Superior temporal gyrus (tissue), 1 donor: ENCODE data around the gene USP20.

Experiments
- DNase-seq: peaks from one replicate; pipeline ENCODE4 v3.0.0-alpha.2; 2016; ENCODE audit errors: extremely low spot score

Gene USP20

DNA sequence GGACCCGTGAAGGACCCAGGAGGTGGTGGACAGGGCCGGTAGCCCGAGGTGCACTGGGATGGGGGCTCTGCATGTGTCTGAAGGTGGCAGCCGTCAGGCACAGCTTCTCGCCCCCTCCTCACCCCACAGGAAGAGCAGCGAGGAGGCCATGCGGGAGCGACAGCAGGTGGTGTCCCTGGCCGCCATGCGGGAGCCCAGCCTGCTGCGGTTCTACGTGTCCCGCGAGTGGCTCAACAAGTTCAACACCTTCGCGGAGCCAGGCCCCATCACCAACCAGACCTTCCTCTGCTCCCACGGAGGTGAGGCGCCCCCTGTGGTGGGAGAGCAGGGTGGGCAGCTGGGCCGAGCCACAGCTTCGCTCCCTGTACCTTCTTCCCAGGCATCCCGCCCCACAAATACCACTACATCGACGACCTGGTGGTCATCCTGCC, 39.9 kb downstream of the USP20 start:
- DNase-seq = no peak

DNA sequence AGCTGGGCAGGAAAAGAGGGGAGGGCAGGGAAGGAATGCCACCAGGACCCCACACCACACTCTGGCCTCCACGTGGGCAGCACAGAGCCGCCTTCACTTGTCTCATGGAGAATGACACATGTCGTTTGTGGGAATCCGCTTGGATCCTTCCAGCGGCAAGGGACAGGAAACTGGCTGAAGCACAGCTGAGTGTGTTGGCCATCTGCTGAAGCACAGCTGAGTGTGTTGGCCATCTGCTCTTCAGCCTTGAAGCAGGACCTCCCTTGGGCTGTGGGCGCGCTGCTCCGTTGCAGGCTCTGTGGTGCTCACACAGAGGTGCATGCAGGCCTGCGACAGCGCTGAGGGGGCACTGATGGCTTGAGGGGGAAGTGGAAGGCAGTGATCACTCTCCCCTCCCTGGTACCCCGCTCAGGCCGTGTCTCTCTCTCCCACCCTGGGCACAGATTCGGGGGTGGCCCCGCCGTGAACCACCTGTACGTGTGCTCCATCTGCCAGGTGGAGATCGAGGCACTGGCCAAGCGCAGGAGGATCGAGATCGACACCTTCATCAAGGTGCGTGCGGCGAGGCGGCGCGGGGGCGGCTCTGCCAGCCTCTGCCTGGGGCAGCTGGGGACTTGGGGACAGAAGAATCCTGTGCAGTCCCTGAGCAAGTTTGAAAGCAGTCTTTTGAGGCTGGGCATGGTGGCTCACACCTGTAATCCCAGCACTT, 40.6 kb downstream of the USP20 start:
- no peak for DNase-seq

DNA sequence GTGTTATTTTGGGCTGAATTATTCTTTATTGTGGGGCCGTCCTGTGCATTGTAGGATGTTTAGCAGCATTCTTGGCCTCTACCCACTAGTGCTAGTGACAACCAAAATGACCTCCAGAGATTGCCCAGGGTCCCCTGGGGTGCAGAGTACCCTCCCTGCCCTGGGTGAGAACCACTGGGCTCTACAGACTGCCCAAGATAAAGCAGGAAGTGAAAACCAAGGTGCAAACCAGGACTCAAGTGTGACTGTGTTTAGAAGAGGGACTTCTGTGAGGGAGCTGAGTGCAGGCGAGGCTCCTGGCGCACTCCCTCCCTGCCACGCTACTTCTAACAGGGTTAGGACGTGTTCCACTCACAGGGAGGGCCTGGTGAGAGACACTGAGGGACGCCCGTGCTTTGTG, 41.6 kb downstream of the USP20 start:
- DNase-seq = no peak

DNA sequence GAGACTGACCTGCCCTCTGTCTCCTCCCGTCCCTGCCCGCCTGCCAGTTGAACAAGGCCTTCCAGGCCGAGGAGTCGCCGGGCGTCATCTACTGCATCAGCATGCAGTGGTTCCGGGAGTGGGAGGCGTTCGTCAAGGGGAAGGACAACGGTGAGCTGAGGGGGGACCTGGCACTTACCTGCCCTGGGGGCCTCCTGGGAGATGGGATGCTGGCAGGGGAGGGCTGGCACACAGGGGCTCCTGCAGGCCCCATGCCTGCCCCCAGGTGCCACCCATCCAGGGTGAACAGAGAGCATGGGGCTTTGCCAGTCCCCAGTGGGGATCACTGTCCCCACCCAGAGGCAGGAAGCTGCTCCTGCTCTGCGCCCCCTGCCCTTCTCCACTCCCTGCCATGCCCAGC, 43.0 kb downstream of the USP20 start:
- no peak for DNase-seq

DNA sequence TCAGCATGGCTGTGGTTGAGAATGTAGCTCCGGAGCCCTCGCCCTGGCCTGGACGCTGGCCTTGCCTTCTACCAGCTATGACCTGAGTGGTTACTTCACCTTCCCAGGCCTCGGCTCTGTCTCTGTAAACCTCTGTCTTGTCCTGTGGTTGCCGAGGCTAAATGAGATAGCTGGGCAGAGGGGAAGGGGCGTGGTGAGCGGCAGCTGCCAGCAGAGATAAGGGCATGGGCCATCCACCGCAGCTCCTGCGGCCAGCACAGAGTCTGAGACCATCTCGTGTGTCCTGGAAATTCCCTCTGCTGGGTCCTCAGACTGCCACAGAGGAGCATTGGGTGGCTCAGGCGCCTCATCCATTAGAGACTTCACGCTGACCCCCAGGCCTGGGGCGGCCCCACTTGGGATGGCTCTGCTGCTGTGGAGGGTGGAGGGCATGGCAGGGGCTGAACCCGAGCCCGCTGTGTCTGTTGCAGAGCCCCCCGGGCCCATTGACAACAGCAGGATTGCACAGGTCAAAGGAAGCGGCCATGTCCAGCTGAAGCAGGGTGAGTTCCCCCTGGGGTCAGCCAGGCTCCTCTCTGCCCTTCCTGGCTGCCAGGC, 43.9 kb downstream of the USP20 start:
- no peak for DNase-seq

DNA sequence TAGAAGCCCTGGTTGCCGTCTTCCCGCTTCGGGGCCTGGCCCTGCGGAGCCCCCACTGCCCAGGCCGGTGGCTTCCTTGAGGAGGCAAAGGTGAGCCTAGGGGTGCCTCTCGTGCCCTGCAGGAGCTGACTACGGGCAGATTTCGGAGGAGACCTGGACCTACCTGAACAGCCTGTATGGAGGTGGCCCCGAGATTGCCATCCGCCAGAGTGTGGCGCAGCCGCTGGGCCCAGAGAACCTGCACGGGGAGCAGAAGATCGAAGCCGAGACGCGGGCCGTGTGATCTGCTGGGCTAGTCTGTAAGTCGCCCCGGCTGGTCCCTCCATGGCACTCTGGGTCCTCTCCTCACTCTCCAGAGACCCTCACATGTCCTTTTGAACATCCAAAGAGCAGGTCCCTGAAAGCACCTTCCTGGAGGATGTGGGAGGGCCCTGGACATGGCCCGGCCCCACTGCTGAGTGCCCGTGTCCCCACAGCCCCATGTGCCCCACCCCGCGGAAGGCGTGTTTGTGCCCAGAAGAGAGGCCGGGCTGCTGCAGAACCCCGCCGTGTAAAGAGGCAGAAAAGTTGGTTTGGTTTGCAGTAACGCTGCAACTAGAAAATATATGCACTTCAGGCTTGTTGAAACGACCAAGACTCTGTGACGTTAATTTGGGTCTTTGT, 44.9 kb downstream of the USP20 start:
- no peak for DNase-seq

DNA sequence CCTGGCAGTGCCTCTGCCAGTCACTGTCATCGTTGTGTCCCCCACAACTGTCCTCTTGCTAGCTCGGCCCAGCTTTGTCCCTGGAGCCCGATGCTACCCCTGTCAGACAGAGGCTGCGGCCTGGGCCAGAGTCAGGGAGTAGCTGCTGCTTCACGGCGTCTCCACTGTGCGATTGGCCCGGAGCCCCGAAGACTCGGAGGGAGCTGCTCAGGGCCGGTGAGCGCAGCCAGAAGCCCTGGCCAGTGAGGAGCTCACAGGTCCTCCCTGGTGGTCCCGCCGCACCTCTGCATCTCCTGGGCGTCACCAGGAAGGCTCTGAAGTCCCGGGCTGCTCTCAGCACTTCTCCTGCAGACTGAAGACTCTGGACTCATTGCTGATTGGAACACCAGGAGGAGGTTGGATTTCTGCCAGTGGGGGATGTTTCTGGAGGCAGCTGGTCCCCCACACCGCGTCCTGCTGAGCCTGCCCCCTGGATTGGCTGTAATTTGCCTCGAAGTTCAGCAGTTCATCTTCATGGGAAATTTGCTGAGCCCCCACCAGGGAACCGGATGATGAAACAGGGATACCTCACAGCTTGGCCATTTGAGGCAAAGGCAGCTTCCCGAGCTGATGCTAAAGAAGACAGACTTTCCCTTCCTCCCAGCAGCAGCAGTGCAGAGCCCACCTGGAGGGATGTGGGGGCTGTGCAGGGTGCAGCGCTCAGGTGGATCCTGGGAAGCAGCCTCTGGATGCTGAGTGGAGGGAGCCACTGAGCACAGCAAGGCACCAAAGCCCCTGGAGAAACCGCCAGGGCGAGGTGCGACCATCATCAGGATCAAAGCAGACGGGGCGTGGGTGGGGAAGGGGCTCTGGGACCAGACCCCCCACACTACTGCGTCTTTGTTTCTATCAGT, 45.6 kb downstream of the USP20 start:
- no peak for DNase-seq

DNA sequence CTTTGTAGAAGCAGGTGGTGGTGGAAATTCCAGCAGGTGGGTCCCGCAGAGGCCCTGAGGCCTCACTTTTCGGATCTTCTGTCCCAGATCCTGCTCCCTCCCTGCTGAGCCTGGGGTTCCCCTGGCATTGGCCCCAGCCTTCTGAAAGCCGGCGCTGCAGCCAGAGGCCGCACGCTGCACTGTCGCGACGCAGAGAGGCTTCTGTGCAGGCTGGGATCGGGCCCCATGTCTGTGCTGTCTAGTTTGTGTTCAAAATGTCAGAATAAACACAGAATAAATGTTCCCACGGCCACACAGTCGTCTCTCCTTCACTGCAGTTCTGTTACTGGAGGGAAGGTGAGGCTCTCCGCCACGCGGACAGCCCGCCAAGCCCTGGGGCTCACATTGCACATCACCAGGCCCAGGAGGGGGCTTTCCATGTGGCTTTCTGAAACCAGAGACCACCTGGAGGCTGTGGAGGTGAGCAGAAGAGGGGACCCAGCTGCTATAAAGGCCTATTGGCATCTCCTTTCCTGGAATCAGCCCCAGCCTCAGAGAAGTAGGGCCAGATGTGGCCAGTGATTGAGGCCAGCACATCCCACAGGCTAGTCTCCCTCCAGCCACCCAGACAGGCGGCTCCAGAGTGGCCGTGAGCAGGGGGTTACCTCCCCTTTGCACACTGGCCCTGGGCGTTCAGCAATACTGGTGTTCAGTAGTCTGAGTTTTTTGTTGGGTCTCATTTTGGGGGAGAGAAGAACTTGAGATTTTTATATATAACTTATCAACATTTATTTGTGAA, 46.5 kb downstream of the USP20 start:
- no peak for DNase-seq

DNA sequence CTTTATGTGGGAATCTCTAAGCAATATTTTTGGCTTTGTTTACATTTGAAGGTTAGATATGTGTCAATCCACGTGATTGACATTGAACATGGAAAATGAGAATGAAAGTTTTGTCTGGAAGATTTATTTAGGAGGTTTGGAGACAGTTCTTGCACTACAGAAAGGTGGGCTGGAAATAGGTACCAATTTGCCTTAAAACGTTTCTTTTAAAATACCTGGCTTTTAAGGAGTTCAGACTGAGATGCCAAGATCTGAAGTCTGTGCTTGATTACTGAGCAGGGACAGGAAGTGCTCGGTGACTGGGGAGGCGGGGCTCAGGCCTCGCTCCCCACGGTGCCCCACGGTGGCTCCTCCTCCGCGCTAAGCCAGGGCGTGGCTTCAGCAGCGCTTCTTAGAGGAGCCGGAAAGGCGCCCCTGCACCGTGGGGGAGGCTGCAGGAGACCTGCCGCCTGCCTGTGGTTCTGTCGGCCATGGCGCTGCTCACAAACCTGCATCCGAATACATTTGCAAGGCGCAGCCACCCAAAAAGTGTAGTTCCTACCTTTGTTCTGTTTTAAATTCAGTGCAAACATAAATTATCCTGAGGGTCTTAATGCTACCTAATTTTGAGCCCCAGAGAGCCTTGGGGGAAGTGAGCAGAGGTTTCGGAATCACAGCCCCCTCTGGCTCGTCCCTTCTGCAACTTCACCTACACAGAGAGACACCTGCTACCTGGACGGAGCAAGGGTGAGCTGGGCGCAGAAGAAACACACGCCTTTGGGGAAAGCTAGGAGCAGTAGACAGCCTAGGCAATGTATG, 49.2 kb downstream of the USP20 start:
- peak; percentile 84 for DNase-seq

DNA sequence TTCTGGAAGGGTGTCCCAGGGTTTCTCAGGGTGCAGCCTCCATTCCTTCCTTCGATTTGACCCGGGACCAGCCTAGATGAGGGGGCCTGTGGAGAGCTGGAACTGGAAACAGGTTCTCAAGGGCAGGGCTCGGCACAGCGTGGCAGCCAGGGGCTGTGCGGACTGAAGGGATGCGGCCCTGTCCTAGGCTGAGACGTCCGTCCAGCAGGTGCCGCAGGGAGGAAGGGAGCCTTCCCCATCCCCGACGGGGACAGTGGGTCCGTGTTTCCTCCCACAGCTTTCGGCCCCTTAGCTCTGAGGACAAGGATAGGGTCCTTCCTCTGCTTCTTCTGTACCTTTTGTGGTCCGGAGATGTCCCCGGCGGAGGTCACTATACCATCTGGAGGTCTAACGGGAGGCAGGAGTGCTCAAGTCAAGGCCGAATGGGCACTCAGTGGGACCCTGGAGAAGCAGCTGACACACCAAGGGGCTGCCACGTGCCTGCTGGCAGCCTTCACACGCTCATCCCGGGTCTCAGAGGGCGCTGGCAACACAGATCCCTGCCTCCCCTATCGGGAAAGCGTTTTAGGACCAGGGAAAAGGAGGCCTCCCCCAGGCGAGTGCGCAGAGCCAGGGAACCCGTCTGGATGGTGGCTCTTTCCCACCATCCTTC, 49.9 kb downstream of the USP20 start:
- no peak for DNase-seq

DNA sequence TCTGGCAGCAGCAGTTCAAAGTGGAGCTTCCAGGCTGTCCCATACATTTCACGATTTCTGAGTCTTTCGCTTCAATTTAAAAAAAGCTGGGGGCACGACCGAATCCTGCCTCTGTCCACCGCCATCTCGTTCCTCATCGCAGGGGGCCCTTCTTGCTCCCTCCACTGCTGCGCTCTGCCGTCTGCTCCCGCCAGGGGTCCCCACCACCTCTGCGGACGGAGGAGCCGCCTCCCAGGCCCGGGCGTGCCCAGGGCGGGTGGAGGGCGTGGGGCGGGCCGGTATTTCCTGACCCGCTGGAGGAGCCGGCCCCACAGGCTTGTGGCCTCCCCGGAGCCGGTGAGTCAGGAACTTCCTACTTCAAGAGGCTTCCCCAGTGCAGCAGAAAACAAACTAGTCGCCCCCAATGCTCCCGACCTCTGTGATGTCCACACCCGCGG, 50.4 kb downstream of the USP20 start:
- peak; percentile 78 for DNase-seq

DNA sequence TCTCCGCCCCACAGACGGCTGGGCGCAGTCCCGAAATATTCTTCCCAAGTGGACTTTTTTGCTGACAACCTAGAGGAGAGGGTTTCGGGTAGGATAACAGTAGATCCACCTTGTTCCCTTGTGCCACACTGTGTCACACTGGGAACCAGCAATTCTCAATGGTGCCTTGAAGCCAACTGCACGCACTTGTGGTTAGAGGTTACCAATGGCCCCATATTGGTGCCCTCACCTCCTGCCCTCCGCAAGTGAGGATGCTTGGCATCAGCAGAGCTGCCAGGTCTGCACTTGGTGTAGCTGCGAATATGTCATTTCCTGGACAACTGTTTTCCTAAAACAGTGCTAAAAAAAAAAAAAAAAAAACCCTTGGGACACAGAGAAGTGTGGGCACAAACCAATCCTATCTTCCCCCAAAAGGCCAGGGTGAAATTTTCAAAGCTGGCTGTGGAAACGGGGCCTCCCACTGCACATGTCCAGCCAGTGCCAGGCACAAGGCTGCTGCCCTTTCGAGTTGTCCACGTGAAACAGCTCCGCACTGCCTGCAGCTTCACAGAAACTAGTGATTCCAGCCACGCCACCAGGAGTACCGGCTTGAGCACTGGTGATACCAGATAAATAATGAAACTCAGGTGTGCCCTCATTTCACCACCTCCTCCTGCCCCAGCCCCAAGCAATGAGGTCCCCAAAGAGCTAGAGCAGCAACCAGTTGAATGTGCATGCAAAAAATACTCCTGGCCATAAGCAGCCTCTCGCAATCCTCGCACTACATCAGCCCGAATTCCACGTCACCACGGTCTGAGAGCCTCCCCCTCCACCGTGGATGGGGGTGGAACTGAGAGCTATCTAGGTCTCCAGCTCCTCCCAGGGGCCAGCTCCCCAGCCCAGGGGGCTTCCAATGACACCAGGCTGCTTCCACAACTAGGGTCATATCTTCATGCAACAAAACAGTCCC, 51.2 kb downstream of the USP20 start:
- DNase-seq = peak; percentile 63

DNA sequence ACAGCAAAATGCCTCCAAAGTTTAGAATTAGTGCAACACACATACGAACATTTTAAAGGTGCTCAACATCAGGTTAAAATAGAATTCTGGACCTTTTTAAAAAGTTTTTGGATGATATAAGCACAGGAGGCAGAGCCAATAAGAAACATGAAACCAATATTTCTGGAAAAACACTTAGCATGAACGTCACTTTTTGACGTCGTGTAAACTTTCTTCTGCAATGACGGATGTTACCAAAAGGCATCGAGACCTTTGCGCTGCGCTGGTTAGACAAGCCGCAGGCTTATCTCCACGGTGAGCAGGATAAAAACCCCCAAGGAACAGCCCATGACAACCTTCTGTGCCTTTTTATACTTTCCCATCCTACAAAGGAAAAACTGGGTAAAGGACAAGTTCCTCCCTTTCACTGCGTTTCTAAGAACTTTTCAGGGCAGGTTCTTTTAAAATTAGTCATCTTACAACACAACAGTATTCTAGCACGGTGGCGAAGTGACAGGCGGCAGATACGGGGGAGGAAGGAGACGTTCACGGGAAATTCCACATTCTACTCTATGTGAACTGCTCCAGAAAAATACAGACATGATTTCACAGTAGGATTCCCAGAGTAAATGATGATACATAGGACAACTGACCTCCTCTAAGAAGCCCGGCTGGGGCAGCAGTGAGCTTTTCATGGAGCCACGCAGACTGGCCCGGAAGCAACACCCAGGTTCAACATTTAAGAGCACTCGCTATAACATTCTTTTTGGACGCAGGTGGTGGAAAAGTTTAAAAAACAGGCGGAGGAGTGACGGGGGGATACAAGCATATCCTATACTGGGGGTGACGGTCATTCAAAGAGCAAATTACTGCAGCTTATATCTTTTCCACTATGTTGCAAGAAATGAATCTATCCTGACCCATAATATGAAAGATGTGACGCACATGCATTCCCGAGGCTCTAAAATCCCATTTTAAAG, 52.4 kb downstream of the USP20 start:
- peak; percentile 57 for DNase-seq

DNA sequence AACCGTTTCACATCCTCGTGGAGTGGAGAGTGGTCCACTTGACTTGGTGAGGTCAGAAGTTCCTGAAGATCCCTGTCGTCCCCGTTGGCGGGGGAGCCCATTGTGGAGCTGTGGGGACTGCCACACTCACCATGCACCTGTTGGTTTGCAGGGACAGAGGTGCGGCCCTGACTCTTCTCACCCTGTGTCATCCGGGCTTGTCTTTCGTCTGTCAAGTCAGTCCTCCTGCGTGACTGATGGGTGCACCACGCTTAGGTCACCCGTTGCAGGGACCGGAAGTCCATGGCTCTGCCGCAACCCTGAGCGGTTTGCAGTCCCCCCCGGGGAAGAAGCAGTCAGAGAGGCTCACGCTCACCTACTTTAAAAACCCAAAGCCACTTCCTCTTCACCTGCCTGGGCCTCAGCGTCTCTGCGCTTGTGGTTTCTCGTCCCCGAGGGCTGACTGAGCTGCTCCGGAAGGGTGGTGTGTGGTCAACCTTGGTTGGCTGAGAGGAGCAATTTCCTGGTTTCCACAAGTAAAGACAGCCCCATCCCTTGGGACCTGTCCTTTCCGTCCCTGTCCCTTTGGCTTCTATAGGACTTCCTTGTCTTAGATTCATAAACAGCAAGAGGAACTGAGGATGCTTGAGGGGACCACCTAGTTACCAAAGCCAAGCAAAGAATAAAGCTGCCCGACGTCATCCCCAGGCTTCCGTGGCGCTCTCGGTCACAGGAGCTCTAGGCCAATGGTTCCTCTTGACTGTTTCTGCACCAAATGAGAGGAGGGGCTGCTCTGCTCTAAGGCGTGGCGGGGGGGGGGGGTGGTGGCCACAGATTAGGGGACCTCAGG, 53.2 kb downstream of the USP20 start:
- no peak for DNase-seq

DNA sequence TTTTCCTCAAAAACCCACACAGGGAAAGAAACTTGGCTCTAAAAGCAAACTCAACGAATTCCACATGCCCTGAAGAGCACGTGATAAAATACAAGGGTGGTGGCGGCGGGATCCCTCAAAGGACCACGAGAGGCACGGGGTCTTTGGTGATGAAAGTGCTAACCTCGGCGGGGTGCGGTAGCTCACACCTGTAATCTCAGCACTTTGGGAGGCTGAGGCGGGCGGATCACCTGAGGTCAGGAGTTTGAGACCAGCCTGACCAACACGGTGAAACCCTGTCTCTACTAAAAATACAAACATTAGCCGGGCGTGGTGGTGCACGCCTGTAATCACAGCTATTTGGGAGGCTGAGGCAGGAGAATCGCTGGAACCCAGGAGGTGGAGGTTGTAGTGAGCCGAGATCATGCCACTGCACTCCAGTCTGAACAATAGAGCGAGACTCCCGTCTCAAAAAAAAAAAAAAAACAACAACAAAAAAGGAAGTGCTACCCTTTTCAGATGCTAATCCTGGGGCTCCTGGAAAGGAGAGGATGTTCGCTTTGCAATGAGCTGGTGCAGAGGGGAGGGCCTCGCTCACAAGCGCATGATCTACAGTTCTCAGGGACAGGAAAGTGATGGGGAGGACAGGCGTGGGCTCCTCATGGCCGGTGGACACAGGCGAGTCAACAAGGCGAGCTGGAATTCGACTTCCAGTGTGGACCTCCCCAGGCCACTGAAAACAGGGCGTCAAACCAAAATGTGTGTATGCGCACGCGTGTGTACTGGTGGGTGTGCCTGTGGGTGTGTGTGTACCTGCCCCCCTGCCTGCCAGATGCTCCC, 54.1 kb downstream of the USP20 start:
- DNase-seq = no peak
